GM18870 (cell line): ENCODE measurements around the gene NTRK2.
"Not testable (repeated sequence)": the region's sequence is repeated elsewhere in the genome, so short reads cannot be mapped to it uniquely, and the experiment has no call there.

Experiments
- ATAC-seq: cut with Tn5 transposase; IDR thresholded peaks from one replicate; pipeline ENCODE4 v1.9.1; 2021; ENCODE audit warnings: moderate library complexity; ENCODE audit not compliant: unreplicated experiment

Gene NTRK2

DNA sequence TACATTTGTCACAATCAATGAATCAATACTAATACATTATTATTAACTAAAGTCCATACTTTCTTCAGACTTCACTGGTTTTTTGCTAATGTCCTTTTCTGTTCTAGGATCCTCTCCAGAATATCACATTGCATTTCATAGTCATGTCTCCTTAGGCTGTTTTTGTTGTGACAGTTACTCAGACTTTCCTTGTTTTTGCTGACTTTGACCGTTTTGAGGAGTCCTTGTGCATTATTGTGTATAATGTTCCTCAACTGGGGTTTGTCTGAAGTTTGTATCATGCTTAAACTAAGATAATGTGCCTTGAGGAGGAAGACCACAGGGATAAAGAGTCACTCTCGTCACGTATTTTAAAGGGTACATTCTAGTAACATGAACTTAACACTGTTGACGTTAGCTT is 376.9 kb downstream of the NTRK2 start:
- no peak for ATAC-seq

DNA sequence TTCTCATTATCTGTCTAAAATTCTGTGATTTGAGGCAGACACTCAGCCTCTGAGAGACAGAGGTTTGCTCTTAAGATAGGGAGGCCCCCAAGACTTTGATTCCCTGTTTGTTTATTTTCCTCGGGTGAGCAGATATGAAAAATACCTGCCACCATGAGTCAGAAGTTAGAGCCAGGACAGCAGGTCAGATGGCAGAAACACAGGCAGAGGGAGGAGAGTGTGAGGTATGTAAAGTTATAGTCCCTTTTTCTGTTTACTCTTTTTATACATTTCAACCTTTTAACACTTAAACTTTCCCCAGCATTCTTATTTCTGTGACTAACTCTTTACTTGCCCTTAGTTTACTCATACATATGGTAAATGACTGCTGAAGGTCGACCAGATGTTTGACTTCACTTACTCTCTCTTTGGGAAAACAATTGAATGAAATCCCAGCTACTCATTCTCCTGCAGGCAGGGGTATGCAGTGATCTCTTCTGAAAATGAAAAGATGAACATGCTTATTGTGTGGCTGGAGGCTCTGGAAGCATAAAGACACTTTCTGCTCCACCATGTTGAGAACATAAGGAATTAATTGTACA is 383.8 kb downstream of the NTRK2 start:
- no peak for ATAC-seq

DNA sequence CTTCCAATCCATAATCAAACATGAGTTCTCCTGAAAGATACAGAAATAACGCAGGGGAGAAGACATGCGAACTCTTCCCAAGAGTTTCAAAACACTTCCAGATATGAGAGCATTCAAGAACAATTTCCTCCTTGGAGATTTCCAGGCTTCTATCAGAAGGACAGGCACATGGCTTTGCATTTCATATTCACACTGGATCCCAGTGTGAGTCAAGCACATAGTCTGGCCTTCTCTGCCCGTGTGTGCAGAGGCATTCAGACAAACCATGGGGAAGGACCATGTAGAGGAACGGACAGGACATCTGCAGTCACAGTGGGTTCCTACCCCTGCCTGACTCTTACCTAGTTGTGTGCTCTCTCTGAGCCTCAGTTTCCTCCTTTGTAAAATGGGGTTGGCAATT is 384.5 kb downstream of the NTRK2 start:
- no peak for ATAC-seq

DNA sequence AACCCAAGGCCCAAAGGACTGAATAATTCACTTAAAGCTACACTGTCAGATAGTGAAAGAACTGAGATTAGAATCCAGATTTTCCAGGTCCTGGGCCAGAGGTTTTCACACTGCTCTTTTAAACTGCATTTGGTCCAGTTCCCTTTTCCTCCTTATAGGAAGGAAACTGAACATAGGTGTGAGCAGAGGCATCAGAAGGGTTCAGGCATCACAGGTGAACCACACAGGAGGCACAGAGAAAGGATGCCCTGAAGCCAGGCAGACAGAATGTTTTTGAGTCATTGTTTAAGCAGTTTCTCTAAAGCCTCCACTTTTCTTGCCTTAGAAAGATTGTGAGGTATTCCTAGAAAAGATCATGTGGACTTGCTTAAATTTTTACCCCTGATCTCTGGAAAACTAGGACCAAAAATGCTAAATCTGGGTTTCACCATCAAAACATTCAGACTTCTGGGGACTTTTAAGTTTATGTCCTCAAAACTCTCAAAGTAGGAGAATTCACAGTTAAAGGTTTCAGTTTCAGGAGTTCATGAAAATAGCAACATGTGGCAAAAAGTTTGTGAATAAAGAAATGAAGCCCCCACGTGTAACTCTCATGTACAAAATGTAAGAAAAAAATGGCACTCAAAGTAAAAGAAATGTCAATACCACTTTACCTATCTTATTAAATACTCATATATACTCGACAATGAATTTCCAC is 386.1 kb downstream of the NTRK2 start:
- peak; percentile 47 for ATAC-seq

DNA sequence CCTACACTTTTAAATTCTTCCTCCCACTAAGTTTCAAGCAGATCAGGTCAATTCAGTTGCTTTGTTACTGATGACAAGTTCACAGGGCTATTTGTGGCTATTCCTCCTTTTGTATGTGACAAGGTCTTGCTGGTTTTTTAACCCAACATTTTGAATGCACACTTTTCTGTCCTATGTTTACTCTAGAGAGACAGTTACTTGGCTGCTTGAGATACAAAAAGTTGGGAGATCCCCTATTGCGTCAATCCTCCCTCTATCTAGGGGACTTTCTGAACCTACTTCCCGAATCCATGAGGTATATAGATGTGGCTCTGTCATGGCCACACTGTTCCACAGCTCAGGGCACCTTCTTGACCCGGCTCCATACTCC is 386.7 kb downstream of the NTRK2 start:
- ATAC-seq: peak; percentile 65

DNA sequence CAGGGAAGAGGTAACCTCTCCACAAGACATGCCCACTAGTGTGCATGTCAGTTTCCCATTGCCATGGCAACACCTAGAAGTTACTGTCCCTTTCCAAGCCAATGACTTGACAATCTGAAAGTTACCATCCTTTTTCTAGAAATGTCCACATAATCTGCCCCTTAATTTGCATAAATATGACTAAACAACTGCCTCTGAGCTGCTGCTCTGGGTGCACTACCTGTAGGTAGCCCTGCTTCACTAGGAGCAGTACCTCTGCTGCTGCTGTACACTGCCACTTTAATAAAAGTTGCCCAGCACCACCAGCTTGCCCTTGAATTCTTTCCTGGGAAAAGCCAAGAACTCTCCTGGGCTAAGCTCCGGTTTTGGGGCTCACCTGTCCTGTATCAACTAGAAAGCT is 392.4 kb downstream of the NTRK2 start:
- no peak for ATAC-seq

DNA sequence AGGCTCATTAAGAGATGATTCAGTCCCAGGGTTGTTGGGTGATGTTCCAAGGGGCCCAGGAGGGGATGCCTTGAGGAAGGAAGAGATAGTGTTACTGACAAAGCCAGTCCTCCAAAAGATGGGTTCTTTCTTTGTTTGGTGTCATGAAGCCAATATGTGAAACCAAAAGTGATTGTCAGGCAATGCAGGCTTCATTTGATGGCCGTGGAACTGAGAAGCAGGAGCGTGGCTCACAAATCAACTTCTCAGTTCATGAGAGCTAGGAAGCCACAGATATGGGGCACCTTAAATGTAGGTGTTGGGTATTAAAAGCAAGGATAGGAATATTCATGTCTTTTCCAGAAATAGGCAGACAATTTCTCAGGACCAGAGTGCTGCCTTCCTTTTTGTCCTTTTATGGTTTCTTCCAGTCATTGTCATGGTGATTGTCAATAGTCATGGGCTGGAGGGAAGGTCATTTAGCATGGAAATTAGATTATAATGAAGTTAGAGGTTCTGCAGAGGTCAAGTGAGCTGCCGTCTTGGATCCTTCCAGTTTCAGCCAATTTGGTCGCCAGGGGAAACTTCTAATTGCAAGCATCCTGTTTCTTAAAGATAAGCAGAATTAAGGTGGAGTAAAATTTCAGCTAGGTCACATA is 393.0 kb downstream of the NTRK2 start:
- no peak for ATAC-seq

DNA sequence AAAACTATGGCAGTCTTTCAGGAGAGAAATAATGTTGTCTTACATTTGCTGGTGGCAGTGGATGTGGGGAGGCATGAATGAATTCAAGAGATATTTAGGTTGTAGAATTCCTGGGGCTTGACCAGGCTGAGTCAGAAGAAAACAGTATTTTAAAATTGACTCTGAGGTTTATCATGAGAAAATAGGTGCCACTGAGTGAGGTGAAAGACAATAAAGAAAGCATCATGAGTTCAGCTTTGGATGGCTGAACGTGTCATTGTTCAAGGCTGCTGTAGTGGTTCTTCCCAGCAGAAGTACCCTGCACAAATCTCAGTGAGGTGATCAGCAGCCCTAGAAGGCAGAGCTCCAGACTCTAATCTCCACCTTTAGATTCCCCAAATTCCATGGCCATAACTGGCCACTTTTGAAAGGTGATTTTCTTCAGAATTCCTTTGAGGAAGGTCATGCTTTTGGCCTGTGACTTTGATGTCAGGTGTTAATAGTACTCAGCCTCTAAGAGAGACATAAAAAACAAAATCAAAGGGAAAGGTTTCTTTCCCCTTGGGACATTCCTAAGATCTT is 395.4 kb downstream of the NTRK2 start:
- no peak for ATAC-seq

DNA sequence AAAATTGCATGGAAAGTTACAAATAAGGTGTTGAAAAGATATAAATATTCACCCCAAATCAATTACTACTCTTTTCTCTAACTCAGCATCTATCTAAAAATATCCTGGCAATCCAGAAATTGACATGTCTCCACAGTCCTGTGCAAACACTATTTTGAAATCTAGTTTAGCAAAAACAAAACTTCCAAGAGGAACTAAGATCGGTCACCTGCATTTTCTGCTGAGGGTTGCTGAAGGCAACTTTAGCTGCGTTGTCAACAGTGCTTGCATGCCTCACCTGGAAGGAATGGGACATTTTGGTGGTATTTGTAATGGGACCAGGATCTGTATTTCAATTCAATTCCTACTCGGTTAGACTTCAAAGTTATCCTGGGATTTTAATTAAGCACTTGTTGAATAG is 398.3 kb downstream of the NTRK2 start:
- ATAC-seq: peak; percentile 92

DNA sequence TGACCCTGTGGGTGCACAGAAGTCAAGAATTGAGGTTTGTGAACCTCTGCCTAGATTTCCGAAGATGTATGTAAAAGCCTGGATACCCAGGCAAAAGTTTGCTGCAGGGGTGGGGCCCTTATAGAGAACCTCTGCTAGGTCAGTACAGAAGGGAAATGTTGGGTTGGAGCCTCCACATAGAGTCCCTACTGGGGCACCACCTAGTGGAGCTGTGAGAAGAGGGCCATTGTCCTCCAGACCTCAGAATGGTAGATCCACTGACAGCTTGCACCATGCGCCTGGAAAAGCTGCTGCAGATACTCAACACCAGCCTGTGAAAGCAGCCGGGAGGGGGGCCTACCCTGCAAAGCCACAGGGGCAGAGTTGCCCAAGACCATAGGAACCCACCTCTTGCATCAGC is 399.9 kb downstream of the NTRK2 start:
- ATAC-seq: not testable (repeated sequence)
